Left ventricle myocardium inferior (tissue), 1 donor: ENCODE results near the gene KIFC3. TPM values are rescaled to one million over a fixed set of nuclear protein-coding genes. Genes with fewer than 3 reads are reported as not detected.
"Not testable (repeated sequence)": the region's sequence is repeated elsewhere in the genome, so short reads cannot be mapped to it uniquely, and the experiment has no call there.

Experiments used
- DNase-seq: peaks from one replicate; pipeline ENCODE4 v3.0.0-alpha.2; 2020
- H3K27ac ChIP-seq: fragments of 200-600 bp; replicated peaks from 2 replicates; pipeline ENCODE4 v1.8.0; 2021
- H3K27me3 ChIP-seq: fragments of 200-600 bp; 2 replicates; pipeline ENCODE4 v1.8.0; 2021; ENCODE audit warnings: low read depth
- H3K36me3 ChIP-seq: fragments of 200-600 bp; 2 replicates; pipeline ENCODE4 v1.8.0; 2021
- H3K4me1 ChIP-seq: fragments of 200-600 bp; 2 replicates; pipeline ENCODE4 v1.8.0; 2021
- H3K4me3 ChIP-seq: fragments of 200-600 bp; 2 replicates; pipeline ENCODE4 v1.8.0; 2021; ENCODE audit warnings: mild to moderate bottlenecking, moderate library complexity
- H3K9me3 ChIP-seq: fragments of 200-600 bp; replicated peaks from 2 replicates; pipeline ENCODE4 v1.8.0; 2021
- CTCF ChIP-seq: fragments of 200-600 bp; IDR thresholded peaks from 2 replicates; pipeline ENCODE4 v1.8.0; 2021; ENCODE audit warnings: antibody characterized with exemption, mild to moderate bottlenecking, borderline replicate concordance
- intact Hi-C: fragments of 100-400 bp; cut with micrococcal nuclease; formaldehyde crosslinking; loops from one replicate; pipeline ENCODE4 v1.11.0; 2022
- total RNA-seq: library from RNA; stranded (reverse); fragmentation: NEBNext Ultra II Directional; extraction: Animal tissue kit (Norgen Biotek cat#: 25700); gene quantifications from one replicate; pipeline ENCODE4 v1.2.1, GENCODE V29; 2021
- donor health status: DM: no; HTN: yes; CAD: no; lungs with severe emphysema.

Gene KIFC3
- total RNA-seq, 1 donor from 2014 or later, result 63.5 TPM

GRCh38 chr16:57732714-57733113 is 69.6 kb downstream of the KIFC3 start:
- TF ChIP-seq CTCF, result no peak
- Histone ChIP-seq H3K27me3 (no peaks in the 10 kb centered on the region), H3K27ac (no peak overlapping the region), H3K4me1 (peaks cover 30% of the 10 kb centered on the region), H3K9me3 (peaks cover 8% of the 10 kb centered on the region), H3K36me3 (no peaks in the 10 kb centered on the region), H3K4me3 (no peak overlapping the region)
- intact Hi-C loops, result no loop called here
- DNase-seq, result no peak

GRCh38 chr16:57732037-57732436 is 70.3 kb downstream of the KIFC3 start:
- no peaks in the 10 kb centered on the region for H3K27me3 ChIP-seq
- no peak for TF ChIP-seq CTCF
- H3K4me3 ChIP-seq, result no peak overlapping the region
- H3K36me3 ChIP-seq, result no peaks in the 10 kb centered on the region
- DNase-seq, result no peak
- H3K27ac ChIP-seq, result no peak overlapping the region
- intact Hi-C loops, result no loop called here
- H3K9me3 ChIP-seq, result peaks cover 8% of the 10 kb centered on the region
- H3K4me1 ChIP-seq, result peaks cover 26% of the 10 kb centered on the region

GRCh38 chr16:57730771-57731730 is 71.2 kb downstream of the KIFC3 start:
- TF ChIP-seq CTCF, result no peak
- intact Hi-C loops, result no loop called here
- no peak for DNase-seq

GRCh38 chr16:57729852-57730251 is 72.4 kb downstream of the KIFC3 start:
- H3K36me3 ChIP-seq, H3K4me3 ChIP-seq, H3K27me3 ChIP-seq, H3K9me3 ChIP-seq, intact Hi-C loops, H3K27ac ChIP-seq, DNase-seq: not testable (repeated sequence)
- H3K4me1 ChIP-seq, result peaks cover 10% of the 10 kb centered on the region

More at GRCh38 chr16:57730771-57731730, 71.2 kb downstream of the KIFC3 start:
- H3K4me1 ChIP-seq, result peaks cover 17% of the 10 kb centered on the region
- H3K27ac ChIP-seq, result no peak overlapping the region
- H3K27me3 ChIP-seq, result no peaks in the 10 kb centered on the region
- peaks cover 8% of the 10 kb centered on the region for H3K9me3 ChIP-seq
- H3K4me3 ChIP-seq, result no peak overlapping the region
- H3K36me3 ChIP-seq, result no peaks in the 10 kb centered on the region

GRCh38 chr16:57729182-57729484 is 73.2 kb downstream of the KIFC3 start:
- Histone ChIP-seq H3K9me3 (peaks cover 8% of the 10 kb centered on the region), H3K4me3 (no peak overlapping the region), H3K36me3 (no peaks in the 10 kb centered on the region), H3K27me3 (no peaks in the 10 kb centered on the region), H3K4me1 (peaks cover 3% of the 10 kb centered on the region), H3K27ac (no peak overlapping the region)
- intact Hi-C loops, result no loop called here
- TF ChIP-seq CTCF, result no peak
- no peak for DNase-seq
